Measurements from ENCODE around the gene BANP.
"Not testable (repeated sequence)": the region's sequence is repeated elsewhere in the genome, so short reads cannot be mapped to it uniquely, and the experiment has no call there.

The BANP gene

DNA sequence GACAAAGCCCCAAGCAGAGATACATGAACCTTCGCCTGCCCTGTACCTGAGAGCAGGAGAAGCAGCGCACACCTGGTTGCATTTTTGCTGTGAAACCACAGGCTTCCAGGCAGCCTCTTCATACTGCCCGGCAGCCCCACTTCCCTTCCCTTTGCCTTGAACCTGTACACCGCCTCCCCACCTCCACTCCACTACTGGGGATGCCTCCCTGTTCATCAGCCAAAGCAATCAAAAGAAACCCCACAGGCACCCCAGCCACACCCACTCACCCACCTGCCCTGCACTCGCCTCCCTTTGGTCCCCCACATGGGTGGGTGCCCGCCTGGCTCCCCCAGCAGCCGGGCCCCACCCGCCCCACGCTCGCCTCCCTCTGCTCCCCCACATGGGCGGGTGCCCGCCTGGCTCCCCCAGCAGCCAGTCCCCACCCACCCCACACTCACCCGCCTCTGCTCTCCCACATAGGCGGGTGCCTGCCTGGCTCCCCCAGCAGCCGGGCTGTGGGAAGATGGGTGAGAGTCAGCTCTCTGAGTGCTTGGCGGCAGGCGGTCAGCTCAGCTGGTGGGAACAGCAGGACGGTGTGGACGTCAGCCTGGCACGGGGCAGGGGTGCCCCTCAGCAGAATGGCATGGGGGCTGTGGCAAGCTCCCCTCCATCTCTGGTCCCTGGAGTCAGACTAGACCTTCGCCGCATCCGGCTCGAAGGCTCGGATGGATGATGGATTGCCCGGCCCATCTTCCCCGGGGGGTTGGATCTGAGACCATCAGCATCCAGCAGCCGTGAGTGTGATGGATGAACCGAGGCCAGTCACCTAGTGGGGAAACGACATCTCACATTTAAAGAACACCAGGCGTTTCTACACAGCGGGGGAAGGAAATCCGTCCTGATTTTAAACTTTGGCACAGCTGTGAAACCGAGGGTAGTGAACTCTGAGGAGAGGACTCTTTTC, 135.6 kb downstream of the BANP start:
- H3K27ac ChIP-seq (ENCODE audit: low read length) = no peak overlapping the region
- H3K27me3 ChIP-seq (ENCODE audit: insufficient read depth, low read length, poor library complexity) = no peaks in the 10 kb centered on the region
- no peak overlapping the region for H3K9ac ChIP-seq (ENCODE audit: low read depth, low read length)
- no peaks in the 10 kb centered on the region for H3K79me2 ChIP-seq (ENCODE audit: insufficient read depth, low read length)
- peaks cover 7% of the 10 kb centered on the region; the same call in 1 of the 2 replicates for H3K36me3 ChIP-seq (ENCODE audit: insufficient read depth, low read length)
- no peaks in the 10 kb centered on the region for H3K4me1 ChIP-seq (ENCODE audit: insufficient read depth, low read length)
- TF ChIP-seq, protein P1, sequence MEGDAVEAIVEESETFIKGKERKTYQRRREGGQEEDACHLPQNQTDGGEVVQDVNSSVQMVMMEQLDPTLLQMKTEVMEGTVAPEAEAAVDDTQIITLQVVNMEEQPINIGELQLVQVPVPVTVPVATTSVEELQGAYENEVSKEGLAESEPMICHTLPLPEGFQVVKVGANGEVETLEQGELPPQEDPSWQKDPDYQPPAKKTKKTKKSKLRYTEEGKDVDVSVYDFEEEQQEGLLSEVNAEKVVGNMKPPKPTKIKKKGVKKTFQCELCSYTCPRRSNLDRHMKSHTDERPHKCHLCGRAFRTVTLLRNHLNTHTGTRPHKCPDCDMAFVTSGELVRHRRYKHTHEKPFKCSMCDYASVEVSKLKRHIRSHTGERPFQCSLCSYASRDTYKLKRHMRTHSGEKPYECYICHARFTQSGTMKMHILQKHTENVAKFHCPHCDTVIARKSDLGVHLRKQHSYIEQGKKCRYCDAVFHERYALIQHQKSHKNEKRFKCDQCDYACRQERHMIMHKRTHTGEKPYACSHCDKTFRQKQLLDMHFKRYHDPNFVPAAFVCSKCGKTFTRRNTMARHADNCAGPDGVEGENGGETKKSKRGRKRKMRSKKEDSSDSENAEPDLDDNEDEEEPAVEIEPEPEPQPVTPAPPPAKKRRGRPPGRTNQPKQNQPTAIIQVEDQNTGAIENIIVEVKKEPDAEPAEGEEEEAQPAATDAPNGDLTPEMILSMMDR (IDR thresholded peaks at IDR 0.05; ENCODE audit: borderline replicate concordance, extremely low read depth, low read length, poor library complexity, severe bottlenecking) = no peak
- TF ChIP-seq EZH2 (IDR thresholded peaks at IDR 0.05; ENCODE audit: borderline replicate concordance, low read depth, low read length, severe bottlenecking) = no peak
- H3K4me3 ChIP-seq (ENCODE audit: low read depth in 1 of 2, low read length in 2 of 2) = no peak overlapping the region
- no peaks in the 10 kb centered on the region for H4K20me1 ChIP-seq (ENCODE audit: insufficient read depth, low read length)
- H2AFZ ChIP-seq (ENCODE audit: low read depth, low read length) = no peak overlapping the region
- no peak for ATAC-seq (ENCODE audit: insufficient read depth, low read depth)
- no peak for DNase-seq
- H3K4me2 ChIP-seq (ENCODE audit: insufficient read depth, low read length) = no peak overlapping the region
- no peaks in the 10 kb centered on the region for H3K9me3 ChIP-seq (ENCODE audit: insufficient read depth, low read length, severe bottlenecking)

DNA sequence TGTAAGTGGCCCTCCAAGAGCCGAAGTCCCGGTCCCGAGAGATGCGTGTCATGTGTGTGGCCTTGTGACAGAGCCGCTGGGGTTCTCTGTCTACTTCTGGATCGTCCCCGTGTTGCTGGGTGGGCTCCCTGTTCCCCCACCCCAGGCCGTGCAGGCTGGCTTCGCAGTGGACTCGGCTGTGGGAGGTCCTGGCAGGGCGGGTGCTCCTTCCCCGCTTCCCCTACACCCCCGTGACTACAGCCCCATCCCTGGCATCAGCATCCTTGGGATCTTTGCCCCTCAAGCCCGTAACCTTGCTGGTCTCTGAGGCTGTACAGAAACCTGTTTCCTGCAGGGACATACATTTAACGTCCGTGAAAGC, 136.3 kb downstream of the BANP start:
- Histone ChIP-seq H3K4me3 (ENCODE audit: low read depth in 1 of 2, low read length in 2 of 2) (no peak overlapping the region), H3K9me3 (ENCODE audit: insufficient read depth, low read length, severe bottlenecking) (no peaks in the 10 kb centered on the region), H4K20me1 (ENCODE audit: insufficient read depth, low read length) (no peaks in the 10 kb centered on the region), H3K4me1 (ENCODE audit: insufficient read depth, low read length) (no peaks in the 10 kb centered on the region), H3K27me3 (ENCODE audit: insufficient read depth, low read length, poor library complexity) (no peaks in the 10 kb centered on the region), H3K9ac (ENCODE audit: low read depth, low read length) (no peak overlapping the region), H3K4me2 (ENCODE audit: insufficient read depth, low read length) (no peak overlapping the region), H3K27ac (ENCODE audit: low read length) (no peak overlapping the region), H2AFZ (ENCODE audit: low read depth, low read length) (no peak overlapping the region), H3K79me2 (ENCODE audit: insufficient read depth, low read length) (no peaks in the 10 kb centered on the region), H3K36me3 (ENCODE audit: insufficient read depth, low read length) (peaks cover 4% of the 10 kb centered on the region; the same call in 1 of the 2 replicates)
- no peak for DNase-seq
- ATAC-seq (ENCODE audit: insufficient read depth, low read depth) = no peak
- no peak for TF ChIP-seq EZH2 (IDR thresholded peaks at IDR 0.05; ENCODE audit: borderline replicate concordance, low read depth, low read length, severe bottlenecking)
- TF ChIP-seq, protein P1 (IDR thresholded peaks at IDR 0.05; ENCODE audit: borderline replicate concordance, extremely low read depth, low read length, poor library complexity, severe bottlenecking) = no peak

DNA sequence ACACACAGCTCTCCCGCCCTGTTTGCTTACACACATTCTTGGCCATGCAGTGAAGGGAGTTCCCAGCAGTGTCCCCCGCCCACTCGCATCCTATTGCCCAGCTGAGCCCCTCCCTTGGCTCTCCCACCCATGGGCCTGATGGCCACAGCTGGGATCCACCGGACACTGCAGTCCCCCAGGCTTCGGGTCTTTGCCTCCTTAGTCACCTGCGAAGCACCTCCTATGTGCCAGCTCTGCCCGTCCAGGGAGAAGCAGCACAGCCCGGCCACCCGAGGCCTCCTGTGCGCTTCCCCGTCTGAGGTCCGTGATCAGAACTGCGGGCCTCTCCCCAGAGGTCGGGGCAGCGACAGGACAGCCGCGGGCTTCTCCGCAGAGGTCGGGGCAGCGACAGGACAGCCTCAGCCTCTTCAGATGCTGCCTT, 136.9 kb downstream of the BANP start:
- H3K36me3 ChIP-seq (ENCODE audit: insufficient read depth, low read length) = no peaks in the 10 kb centered on the region
- ATAC-seq (ENCODE audit: insufficient read depth, low read depth) = no peak
- H3K4me3 ChIP-seq (ENCODE audit: low read depth in 1 of 2, low read length in 2 of 2) = no peak overlapping the region
- H3K27me3 ChIP-seq (ENCODE audit: insufficient read depth, low read length, poor library complexity) = no peaks in the 10 kb centered on the region
- no peak overlapping the region for H3K9ac ChIP-seq (ENCODE audit: low read depth, low read length)
- DNase-seq = no peak
- no peak overlapping the region for H2AFZ ChIP-seq (ENCODE audit: low read depth, low read length)
- no peaks in the 10 kb centered on the region for H3K9me3 ChIP-seq (ENCODE audit: insufficient read depth, low read length, severe bottlenecking)
- no peaks in the 10 kb centered on the region for H3K79me2 ChIP-seq (ENCODE audit: insufficient read depth, low read length)
- no peaks in the 10 kb centered on the region for H3K4me1 ChIP-seq (ENCODE audit: insufficient read depth, low read length)
- no peak overlapping the region for H3K4me2 ChIP-seq (ENCODE audit: insufficient read depth, low read length)
- H3K27ac ChIP-seq (ENCODE audit: low read length) = no peak overlapping the region
- H4K20me1 ChIP-seq (ENCODE audit: insufficient read depth, low read length) = no peaks in the 10 kb centered on the region
- TF ChIP-seq EZH2 (IDR thresholded peaks at IDR 0.05; ENCODE audit: borderline replicate concordance, low read depth, low read length, severe bottlenecking) = no peak
- TF ChIP-seq, protein P1 (IDR thresholded peaks at IDR 0.05; ENCODE audit: borderline replicate concordance, extremely low read depth, low read length, poor library complexity, severe bottlenecking) = no peak

DNA sequence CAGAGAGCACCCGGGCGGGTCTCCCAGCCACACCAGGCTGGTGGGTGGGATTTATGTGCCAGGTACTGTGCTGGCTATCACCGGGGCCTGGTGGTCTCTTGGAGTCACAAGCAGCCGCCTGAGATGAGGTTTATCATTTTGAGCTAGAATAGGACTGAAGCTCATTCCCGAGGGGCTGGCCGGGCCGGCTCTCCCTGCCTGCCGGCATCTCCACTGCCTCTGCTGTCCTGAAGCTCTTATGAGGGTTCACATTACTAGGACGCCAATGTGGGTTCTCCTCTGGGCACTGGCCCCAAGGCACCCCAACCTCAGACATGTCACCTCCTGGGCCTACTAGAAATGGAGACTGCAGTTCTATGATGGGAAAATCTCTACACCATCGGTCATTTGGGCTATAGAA, 137.4 kb downstream of the BANP start:
- H3K4me2 ChIP-seq (ENCODE audit: insufficient read depth, low read length); H3K79me2 ChIP-seq (ENCODE audit: insufficient read depth, low read length); H3K4me1 ChIP-seq (ENCODE audit: insufficient read depth, low read length); H3K36me3 ChIP-seq (ENCODE audit: insufficient read depth, low read length); H2AFZ ChIP-seq (ENCODE audit: low read depth, low read length); DNase-seq; H4K20me1 ChIP-seq (ENCODE audit: insufficient read depth, low read length); H3K27ac ChIP-seq (ENCODE audit: low read length); H3K9ac ChIP-seq (ENCODE audit: low read depth, low read length); H3K27me3 ChIP-seq (ENCODE audit: insufficient read depth, low read length, poor library complexity); H3K9me3 ChIP-seq (ENCODE audit: insufficient read depth, low read length, severe bottlenecking); ATAC-seq (ENCODE audit: insufficient read depth, low read depth); H3K4me3 ChIP-seq (ENCODE audit: low read depth in 1 of 2, low read length in 2 of 2): not testable (repeated sequence)

DNA sequence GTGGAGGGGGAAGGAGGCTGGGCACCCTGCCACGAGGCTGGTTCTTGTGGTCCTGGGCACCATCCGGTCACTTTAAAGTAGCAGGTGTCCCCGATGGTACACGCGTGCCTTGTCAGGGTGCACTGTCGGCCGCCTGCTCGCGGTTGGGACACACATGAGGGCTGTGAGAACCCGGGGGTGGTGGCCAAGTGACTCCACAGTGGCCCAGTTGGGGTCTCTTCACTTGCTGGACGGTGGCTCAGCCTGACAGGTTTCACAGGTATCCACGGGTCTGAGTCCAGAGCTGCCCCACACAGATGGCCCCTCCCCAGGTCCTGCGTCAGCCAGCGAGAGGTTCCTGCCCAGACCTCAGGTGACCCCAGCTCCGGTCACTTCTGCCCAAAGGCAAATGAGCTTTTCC, 137.8 kb downstream of the BANP start:
- not testable (repeated sequence) for H4K20me1 ChIP-seq (ENCODE audit: insufficient read depth, low read length); H3K9ac ChIP-seq (ENCODE audit: low read depth, low read length); H3K27ac ChIP-seq (ENCODE audit: low read length); H3K27me3 ChIP-seq (ENCODE audit: insufficient read depth, low read length, poor library complexity); ATAC-seq (ENCODE audit: insufficient read depth, low read depth); H3K4me1 ChIP-seq (ENCODE audit: insufficient read depth, low read length); H3K36me3 ChIP-seq (ENCODE audit: insufficient read depth, low read length); H2AFZ ChIP-seq (ENCODE audit: low read depth, low read length); H3K4me2 ChIP-seq (ENCODE audit: insufficient read depth, low read length); DNase-seq; H3K9me3 ChIP-seq (ENCODE audit: insufficient read depth, low read length, severe bottlenecking); H3K4me3 ChIP-seq (ENCODE audit: low read depth in 1 of 2, low read length in 2 of 2); H3K79me2 ChIP-seq (ENCODE audit: insufficient read depth, low read length)
